Epithelial cell of esophagus (primary cell): ENCODE data around the gene PMP22.
A peak's percentile ranks its signal among the peaks of the same experiment; 100 is the strongest.

Experiments
- DNase-seq: peaks from one replicate; pipeline ENCODE4 v3.0.0; 2010; ENCODE audit warnings: low read depth
- H3K4me3 ChIP-seq: 2 replicates; pipeline ENCODE4 v1.5.1; 2011; ENCODE audit warnings: mild to moderate bottlenecking, low read length, control low read depth
- TF ChIP-seq, protein P1 (sequence below): IDR thresholded peaks from 2 replicates; pipeline ENCODE4 v1.5.1; 2011; ENCODE audit warnings: low read depth, mild to moderate bottlenecking, low read length, control low read depth, inconsistent platforms; ENCODE audit not compliant: insufficient read depth; ENCODE audit errors: missing control alignments

Gene PMP22

DNA sequence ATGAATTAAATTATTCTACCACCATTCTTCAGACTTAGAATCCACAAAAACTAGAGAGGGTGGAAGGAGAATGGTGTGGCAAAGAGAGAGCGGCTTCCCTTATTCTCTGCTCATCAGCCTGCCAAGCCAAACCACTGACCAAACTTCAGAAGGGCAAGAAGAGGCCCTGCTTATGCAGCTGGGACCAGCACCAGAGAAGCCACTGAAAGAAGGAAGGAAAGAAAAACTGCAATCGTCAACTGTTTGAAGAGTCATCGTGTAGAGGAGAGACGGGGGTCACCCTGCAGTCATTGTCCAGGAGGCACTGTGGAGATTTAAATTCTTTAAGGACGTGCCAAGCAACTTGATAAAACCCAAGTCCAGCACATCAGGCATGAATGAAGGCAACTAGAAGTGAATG, 15.6 kb downstream of the PMP22 start:
- TF ChIP-seq, protein P1, sequence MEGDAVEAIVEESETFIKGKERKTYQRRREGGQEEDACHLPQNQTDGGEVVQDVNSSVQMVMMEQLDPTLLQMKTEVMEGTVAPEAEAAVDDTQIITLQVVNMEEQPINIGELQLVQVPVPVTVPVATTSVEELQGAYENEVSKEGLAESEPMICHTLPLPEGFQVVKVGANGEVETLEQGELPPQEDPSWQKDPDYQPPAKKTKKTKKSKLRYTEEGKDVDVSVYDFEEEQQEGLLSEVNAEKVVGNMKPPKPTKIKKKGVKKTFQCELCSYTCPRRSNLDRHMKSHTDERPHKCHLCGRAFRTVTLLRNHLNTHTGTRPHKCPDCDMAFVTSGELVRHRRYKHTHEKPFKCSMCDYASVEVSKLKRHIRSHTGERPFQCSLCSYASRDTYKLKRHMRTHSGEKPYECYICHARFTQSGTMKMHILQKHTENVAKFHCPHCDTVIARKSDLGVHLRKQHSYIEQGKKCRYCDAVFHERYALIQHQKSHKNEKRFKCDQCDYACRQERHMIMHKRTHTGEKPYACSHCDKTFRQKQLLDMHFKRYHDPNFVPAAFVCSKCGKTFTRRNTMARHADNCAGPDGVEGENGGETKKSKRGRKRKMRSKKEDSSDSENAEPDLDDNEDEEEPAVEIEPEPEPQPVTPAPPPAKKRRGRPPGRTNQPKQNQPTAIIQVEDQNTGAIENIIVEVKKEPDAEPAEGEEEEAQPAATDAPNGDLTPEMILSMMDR = no peak
- H3K4me3 ChIP-seq = no peak overlapping the region
- DNase-seq = no peak

DNA sequence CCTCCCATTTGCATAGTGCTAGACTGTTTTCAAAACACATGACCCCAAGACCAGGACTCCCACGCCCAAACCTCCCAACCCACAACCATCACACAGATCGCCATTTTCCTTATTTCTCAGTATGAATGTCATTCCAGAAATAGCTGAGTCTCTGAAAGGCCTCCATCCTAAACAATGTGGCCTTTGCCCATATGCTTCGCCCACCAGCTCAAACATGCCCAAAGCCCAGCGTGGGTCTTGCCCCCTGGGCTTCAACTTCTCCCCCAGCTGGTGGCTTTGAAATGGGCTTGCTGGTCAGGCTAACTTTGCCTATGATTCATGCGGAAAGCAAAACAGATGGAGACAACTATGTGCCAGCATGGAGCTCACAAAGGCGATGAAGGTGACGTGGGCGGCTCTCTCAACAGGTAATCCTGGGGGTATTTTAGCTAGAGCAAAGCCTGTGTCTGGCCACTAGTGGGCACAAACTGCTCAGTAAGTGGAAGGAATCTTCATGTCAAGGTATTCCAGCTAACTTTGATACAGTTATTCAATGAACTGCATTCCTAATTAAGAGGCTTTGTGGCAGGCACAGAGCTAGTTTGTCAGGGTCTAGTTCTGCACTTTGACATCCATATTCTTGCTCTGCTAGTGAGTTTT, 17.1 kb downstream of the PMP22 start:
- TF ChIP-seq, protein P1 = peak; percentile 35
- DNase-seq = peak; percentile 37
- H3K4me3 ChIP-seq = no peak overlapping the region

DNA sequence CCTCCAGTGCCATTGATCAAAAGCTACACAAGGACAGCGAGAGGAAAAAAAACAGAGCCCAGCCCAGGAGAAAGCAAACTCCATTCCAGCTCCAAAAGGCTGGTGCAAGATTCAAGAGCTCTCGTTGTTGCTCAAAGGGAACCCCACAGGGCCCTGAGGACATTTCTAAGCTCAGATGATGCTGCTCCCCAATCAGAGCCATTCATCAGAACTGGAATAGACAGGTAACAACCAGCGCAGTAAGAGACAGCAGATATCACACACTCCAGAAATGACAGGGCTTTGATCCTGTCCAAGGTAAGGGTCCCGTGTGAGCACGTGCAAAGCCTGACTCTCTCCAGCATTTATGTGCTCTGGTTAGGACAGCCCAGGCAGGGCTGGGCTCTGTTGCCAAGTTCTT, 20.1 kb downstream of the PMP22 start:
- TF ChIP-seq, protein P1 = no peak
- no peak overlapping the region for H3K4me3 ChIP-seq
- DNase-seq = no peak

DNA sequence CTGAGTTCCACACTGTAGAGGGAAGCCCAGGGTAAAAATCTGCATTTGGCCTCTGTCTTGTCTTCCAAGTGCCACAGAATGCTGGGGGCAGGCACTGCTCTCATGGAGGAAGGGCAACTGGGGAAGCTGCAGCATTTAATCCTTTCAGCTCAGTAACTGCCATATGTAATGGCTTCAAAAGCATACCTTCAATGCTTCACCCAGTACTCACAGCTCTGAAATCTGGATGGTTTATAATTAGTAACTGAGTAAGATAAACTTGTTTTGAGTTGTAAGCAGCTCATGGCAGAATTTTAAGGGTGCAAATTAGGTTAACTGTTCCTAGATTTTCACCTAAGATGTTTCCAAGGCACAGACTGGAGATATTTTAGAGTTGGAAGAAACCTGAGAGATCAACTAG, 24.5 kb downstream of the PMP22 start:
- no peak for DNase-seq
- TF ChIP-seq, protein P1 = no peak
- no peak overlapping the region for H3K4me3 ChIP-seq

DNA sequence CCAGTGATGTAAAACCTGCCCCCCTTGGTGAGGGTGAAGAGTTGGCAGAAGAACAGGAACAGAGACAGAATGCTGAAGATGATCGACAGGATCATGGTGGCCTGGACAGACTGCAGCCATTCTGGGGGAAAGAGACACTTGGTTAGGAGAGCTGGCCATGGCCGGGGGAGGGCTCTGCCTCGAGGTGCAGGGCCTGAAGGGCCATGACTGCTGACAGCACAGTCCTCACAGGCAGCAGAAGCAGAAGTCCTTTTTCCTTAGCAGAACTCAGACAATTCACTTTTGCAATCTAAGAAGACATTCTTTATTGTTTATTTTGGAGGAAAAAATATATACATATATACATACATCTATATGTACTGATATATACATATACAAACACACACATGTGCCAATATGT, 25.6 kb downstream of the PMP22 start:
- H3K4me3 ChIP-seq = no peak overlapping the region
- TF ChIP-seq, protein P1 = no peak
- no peak for DNase-seq

DNA sequence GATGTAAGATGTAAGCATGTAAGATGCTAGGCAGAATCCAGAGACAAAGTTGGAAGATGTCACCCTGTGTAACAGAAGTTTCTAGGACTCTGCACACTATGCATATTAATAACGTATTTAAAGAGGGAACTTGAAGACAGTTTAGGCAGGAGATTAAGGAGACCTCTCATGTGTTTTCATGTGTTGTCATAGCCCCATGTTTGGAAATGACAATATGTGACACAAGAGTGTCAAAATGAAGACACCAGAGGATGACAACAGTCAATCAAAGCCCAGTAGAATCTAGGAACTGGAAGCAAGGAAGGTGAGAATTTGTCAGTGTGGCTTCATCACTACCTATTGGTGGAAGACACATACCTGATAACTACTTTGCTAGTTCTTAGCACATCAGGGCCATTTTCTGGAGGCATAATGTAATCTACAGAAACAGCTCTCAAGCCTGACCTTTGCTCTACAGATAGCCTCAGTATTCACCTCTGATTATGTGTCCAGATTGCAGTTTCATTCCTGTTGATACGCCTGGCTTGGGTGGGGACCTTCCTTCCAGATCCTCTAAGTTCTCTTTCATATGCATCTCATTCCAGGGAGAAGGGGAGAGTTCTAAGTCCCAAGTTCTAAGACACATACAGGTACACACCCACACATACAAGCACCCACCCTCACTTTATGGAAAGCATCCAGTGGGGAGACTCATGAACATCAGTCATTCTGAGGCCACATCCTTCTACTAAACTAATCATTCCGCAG, 26.3 kb downstream of the PMP22 start:
- DNase-seq = no peak
- H3K4me3 ChIP-seq = no peak overlapping the region
- TF ChIP-seq, protein P1 = no peak
